Measurements from ENCODE around the gene PAPPA.

Gene PAPPA

GRCh38 chr9:116390303-116391228 lies 237.0 kb downstream of the PAPPA start:
- no peak for DNase-seq

- no peak for DNase-seq
Observed at GRCh38 chr9:116391306-116391900, 237.8 kb downstream of the PAPPA start.

- no peak for DNase-seq
Observed at GRCh38 chr9:116393198-116393597, 239.6 kb downstream of the PAPPA start.

- DNase-seq = no peak
Observed at GRCh38 chr9:116394070-116394469, 240.5 kb downstream of the PAPPA start.

- DNase-seq = no peak
Observed at GRCh38 chr9:116394894-116395698, 241.5 kb downstream of the PAPPA start.

- no peak for DNase-seq
Observed at GRCh38 chr9:116395699-116396037, 242.1 kb downstream of the PAPPA start.

- DNase-seq = no peak
Observed at GRCh38 chr9:116403171-116403570, 249.6 kb downstream of the PAPPA start.

- no peak for DNase-seq
Observed at GRCh38 chr9:116404228-116404627, 250.6 kb downstream of the PAPPA start.

- DNase-seq = no peak
Observed at GRCh38 chr9:116405321-116405720, 251.7 kb downstream of the PAPPA start.

- no peak for DNase-seq
Observed at GRCh38 chr9:116406469-116406868, 252.9 kb downstream of the PAPPA start.

- DNase-seq = no peak
Observed at GRCh38 chr9:116409129-116409528, 255.5 kb downstream of the PAPPA start.

- DNase-seq = no peak
Observed at GRCh38 chr9:116409638-116410037, 256.0 kb downstream of the PAPPA start.

GRCh38 chr9:116411506-116411905 lies 257.9 kb downstream of the PAPPA start:
- DNase-seq = no peak

GRCh38 chr9:116414374-116414773 lies 260.8 kb downstream of the PAPPA start:
- DNase-seq = no peak

- no peak for DNase-seq
Observed at GRCh38 chr9:116416421-116416820, 262.8 kb downstream of the PAPPA start.

GRCh38 chr9:116417464-116417863 lies 263.9 kb downstream of the PAPPA start:
- no peak for DNase-seq

GRCh38 chr9:116419181-116419580 lies 265.6 kb downstream of the PAPPA start:
- DNase-seq = no peak

GRCh38 chr9:116420993-116421538 lies 267.5 kb downstream of the PAPPA start:
- no peak for DNase-seq

GRCh38 chr9:116422119-116422979 lies 268.8 kb downstream of the PAPPA start:
- no peak for DNase-seq

- no peak for DNase-seq
Observed at GRCh38 chr9:116423149-116423548, 269.6 kb downstream of the PAPPA start.

GRCh38 chr9:116425244-116425643 lies 271.7 kb downstream of the PAPPA start:
- DNase-seq = no peak

GRCh38 chr9:116430849-116431248 lies 277.3 kb downstream of the PAPPA start:
- DNase-seq = no peak

All from stimulated activated CD4-positive, alpha-beta T cell treated with anti-CD3 and anti-CD28 coated beads, Interleukin-4, amount 100 ng/mL, for 24 hours (primary cell).